GM18873 (cell line): ENCODE measurements around the gene SLC37A2.
A peak's percentile ranks its signal among the peaks of the same experiment; 100 is the strongest.

Experiments
- ATAC-seq: cut with Tn5 transposase; IDR thresholded peaks from one replicate; pipeline ENCODE4 v1.9.1; 2021; ENCODE audit warnings: mild to moderate bottlenecking, moderate library complexity, moderate number of reproducible peaks; ENCODE audit not compliant: unreplicated experiment, low FRiP score

SLC37A2 gene

DNA sequence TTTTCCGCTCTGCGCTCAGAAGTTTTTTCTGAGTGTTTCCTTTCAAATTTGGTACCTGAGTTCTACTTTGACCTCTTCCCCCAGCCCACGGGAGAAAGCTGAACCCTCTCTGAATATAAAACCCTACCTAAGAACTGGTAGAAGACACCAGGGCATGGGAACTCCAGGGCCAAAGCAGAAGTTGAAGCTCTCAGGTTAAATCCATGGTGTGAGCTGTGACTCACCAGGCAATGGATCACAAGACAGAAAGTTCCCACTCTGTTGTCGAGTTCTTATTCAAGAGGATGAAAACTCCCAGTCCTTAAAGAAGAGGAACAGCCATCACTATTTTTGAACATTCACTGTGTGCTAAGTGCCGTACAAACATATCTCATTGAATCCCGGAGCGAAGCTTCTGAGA, 39.4 kb downstream of the SLC37A2 start:
- no peak for ATAC-seq

DNA sequence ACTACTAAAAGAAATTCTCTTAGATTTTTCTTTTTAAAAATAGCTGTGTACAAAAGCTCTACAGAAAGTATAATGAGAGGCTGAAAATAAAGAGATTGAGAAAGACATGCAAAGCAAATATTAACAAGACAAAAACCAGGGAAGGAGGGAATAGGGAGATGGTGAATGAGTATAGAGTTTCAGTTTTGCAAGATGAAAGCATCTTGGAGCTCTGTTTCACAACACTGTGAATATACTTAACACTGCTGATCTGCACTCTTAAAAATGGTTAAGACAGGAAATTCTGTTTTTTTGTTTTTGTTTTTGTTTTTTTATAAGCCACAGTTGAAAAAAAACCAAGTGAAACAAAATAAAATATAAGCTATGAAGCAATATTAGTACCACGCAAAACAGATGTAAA, 42.8 kb downstream of the SLC37A2 start:
- no peak for ATAC-seq

DNA sequence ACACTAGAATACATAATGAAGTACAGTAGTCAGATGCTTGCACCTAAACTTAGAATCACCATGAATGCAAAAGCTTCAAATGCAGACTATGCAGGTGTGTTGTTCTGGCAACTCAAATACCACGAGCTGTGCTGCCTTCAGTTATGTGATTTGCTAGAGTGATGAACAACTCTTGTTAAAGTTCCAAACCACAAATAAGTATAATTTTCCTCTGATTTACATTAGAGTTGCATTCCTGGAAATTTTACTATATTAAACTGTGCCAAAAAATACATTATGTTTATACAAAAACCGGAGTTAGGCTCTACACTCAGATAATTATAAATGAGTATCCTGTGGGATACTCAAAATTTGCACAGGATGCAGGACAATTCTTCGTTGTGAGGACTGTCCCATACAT, 45.4 kb downstream of the SLC37A2 start:
- no peak for ATAC-seq

DNA sequence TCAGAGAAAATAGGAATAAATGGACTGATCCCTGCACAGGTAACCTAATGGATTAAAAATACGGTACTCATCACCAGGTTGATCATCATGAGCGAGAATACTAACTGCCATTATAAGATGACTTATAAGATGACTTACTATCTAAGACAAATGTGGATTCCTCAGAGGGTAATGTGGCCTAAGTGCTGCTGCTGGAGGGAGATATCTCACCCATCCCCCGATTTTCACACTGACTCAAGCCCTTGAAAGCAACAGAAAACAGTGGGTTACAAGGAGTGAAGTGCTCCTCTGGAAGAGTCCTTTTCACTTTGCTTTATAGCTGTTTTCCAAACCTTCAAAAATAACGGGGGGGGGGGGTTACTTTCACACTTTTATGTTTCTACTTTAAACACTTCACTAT, 47.4 kb downstream of the SLC37A2 start:
- no peak for ATAC-seq

DNA sequence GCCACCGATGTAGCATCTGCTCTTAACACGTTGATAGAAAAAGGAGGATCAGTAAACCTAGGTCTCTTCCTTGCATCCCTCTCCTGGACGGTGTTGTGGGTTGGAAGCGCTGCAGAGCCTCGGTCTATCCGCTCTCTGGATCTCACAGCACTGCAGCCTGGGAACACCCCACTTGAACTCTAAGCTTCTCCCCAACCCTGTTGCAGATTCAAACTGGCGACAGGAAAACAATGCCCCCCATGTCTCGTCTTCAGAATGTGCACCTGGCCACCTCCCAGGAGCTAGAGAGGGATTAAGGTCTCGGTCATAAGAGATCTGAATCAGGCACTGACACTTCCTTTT, 47.9 kb downstream of the SLC37A2 start:
- no peak for ATAC-seq

DNA sequence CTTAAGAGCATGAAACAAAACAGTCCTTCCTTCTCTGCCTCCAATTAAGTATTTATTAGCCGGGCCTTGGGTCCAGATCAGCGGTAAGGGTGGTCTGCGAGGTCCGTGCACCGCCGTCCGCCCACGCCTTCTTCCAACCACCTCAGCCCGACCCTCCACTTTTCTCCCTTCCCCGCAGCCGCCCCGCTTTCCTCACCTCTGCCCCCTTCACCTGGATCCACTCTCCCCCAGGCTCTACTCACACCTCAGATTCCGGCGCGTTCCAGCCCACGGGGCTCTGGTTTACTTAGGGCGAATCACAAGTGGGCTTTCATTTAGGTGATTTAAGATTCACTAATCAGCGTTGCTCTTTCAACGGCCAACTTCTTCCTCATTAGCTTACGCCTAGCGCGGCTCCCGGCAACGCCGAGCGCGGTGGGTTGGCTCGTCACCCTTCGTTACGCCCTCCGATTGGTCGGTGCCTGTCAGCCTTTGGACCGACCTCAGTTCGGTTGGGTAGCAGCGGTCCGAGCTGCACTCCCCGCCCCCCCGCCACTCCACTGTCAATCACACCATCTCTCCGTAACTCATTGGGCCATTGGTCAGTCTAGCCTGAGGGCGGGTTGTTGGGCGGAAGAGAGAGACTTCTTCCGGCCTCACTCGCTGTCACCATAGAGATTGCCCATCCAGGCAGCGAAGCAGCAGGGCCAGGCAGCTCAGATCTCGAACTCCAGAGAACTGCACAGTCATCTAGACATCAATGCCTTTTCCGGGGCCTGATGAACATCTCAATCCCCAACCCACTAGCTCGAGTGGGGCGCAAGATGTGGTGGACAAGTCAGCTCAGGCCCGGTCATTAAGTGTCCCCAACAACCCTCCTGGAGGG, 48.5 kb downstream of the SLC37A2 start, which contains the start of gene TMEM218:
TMEM218 (minus strand) TSS at position 284 of the 865 bp plus-strand sequence. CDS start 9,385 bp downstream, outside the sequence.
- peak; percentile 98 for ATAC-seq

DNA sequence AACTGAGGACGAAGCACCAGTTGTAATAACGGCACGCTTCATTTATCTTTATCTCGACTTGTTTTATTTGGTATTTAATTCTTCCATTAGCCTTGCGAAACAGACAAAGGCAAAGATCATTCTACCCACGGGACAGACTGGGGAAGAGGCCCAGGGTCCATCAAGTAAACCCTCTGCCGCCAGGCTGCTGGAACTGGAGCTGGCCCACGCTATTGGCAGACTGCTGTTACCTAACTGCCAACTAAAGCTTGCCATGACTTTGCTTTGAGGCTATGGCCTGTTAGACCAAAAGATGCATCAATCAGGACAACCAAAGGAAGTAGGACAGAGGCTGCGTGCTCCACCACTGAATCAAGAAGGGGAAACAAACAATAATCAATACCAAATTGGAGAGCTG, 49.1 kb downstream of the SLC37A2 start:
- ATAC-seq = no peak

DNA sequence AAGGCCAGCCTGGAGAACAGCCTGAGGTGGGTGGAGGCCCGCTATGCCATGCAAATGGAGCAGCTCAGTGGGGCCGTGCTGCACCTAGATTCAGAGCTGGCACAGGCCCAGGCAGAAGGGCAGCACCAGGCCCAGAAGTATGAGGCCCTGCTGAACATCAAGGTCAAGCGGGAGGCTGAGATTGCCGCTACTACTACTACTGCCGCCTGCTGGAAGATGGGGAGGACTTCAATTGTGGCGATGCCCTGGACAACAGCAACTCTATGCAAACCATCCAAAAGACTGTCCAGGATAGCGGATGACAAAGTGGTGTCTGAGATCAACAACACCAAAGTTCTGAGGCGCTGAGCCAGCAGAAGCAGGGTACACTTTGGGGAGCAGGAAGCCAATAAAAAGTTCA, 51.4 kb downstream of the SLC37A2 start:
- ATAC-seq = no peak

DNA sequence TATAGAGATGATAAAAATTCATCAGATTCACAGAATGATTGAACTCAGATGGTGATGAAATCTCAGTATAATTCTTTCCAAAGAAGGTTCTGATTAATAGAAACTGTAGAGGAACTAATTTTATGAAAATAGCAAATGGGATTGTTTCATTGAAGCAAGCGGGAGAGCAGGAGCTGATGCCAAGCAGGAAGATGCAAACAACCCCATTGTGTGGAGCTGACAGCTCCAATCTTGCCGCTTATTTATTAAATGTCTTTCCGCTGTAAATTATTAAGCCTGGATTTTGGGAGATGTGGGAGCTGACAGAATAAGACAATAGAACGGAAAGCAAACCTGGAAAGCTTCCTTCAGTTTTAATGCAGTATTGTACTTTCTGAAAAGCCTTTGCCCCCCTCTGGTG, 54.3 kb downstream of the SLC37A2 start:
- no peak for ATAC-seq

DNA sequence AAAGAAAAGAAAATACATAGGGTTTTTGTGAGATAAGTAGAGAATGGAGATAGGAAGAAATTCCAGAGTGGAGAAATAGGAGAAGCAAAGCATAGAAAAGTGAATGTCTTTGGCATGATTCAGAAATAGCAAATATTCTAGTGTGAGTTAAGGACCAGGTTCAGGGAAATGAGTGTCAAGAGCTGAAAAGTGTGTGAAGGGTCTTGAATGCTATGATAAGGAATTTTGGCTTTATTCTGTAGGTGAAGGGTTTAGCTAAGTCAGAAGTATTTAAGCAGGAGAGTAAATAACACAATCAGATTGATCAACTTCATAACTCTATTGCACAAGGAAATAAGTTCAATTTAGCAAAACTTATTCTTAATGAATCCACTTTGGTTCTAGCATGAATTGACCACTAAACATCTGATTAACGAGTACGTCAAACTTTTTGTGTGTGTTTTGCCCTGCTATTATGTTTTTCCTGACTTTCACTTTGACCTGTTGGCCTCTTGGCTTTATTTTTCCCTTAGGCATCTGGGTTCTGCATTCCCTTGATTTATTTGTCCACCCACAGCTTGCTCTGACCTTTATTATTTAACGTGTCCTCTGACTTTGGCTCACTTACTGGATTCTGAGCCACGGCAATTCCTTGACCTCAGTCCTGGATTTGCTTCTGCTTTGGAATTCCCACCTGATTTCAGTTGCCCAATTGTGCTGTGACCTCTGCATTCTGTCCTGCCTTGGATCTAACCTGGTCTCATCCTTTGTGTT, 60.3 kb downstream of the SLC37A2 start:
- ATAC-seq = no peak

DNA sequence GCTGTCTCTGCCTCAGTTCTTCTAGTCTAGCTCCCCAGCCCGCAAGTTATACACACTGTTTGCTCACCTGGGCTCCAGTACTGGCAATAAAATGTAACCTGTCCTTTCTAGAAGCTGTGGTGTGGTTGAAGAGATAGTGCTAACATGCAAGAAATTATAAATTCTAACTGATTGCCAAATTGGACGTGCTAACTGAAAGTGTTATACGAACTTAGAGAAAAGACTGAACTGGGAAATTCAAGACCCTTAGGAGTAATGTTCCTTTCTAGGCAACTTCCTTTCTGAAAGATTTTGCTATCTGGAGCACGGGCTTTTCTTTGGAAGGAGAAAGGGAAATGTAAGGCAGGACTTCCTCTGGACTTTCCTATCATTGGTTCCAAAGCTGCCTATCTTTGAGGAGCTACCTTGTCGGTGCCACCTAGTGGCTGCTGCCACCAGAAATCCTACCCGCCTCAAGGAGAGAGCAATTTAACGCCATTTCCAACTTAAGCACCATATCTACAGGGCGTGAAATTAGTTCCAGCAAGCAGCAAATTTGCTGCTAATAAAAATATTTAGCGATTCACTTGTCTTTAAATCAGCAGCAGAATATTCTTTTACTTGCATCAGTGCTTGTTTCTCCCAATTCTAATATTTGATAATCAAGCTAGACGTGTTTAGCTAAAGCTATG, 61.0 kb downstream of the SLC37A2 start:
- peak; percentile 79 for ATAC-seq

DNA sequence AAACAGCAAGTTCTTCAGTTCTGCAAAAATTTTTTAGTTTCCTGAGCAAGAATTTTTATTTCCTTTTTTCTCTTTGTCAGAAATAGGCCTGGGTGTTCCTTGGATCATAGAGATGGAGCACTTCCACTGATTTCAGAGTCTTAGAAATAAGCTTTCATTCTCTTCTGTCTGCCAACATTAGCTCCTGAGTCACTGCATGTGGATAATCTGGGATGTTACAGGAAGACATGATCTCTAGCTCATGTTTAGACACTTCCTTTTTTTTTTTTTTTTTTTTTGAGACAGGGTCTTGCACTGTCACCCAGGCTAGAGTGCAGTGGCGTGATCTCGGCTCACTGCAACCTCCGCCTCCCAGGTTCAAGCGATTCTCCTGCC, 61.5 kb downstream of the SLC37A2 start:
- ATAC-seq = no peak

DNA sequence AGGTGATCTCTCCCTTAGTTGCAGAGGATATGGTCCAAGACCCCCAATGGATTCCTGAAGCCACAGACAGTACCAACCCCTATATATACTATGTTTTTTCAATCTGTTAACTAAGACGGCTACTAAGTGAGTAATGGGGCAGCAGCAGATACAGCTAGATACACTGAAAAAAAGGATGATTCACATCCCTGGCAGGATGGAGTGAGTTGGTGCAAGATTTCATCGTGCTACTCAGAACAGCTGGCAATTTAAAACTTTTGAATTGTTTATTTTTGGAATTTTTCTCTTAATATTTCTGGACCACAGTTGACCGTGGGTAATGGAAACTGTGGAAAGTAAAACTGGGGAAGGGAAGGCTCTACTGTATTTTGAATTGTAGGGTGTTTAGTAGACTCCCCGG, 65.3 kb downstream of the SLC37A2 start:
- ATAC-seq = no peak

DNA sequence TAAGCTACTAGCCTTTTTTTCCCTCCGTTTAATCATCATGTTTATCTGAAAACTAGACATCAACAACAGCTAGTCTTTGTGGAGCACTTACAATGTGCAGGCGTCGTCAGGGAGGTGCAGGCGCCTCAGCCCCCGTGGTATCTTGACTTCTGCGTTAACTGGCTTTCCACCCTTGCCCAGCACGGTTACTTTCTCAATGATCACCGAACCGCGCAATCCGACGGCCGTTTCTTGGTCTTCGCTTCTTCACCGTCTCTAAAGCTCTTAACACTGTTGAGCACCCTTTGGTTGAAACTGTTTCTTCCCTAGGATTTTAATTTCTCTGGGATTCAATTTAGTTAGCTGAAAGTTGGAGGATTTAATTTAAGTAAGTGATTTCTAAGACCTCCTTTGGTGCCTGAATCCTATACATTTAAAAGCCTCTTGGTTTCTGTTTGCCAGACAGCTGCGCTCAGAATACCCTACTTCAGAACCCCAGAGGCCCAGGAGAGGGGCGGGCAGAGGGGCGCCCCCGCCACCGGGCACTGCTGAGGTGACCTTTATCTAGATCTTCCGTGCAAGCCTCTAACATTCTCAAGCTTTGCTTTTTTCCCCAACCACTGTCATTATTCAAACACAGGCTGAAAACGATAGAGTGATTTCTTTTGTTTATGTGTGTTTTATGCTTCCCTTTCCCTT, 66.3 kb downstream of the SLC37A2 start:
- ATAC-seq = no peak

DNA sequence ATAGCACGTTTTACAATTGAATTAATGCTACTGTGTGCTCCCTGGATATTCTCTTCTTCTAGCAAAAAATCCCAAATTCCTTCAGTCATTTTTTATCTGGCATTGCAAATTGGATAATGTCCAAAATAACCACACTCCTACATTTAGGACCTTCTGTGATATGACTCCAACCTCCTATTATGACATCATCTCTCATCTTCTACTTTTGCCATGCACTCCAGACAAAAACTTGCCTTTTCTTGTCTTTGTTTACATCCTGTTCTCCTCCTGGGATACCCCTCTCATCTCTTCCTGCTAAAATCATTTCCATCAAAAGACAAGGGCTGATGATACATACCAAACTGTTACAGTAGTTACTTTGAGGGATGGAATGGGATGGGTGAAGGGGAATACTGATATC, 69.0 kb downstream of the SLC37A2 start:
- no peak for ATAC-seq

DNA sequence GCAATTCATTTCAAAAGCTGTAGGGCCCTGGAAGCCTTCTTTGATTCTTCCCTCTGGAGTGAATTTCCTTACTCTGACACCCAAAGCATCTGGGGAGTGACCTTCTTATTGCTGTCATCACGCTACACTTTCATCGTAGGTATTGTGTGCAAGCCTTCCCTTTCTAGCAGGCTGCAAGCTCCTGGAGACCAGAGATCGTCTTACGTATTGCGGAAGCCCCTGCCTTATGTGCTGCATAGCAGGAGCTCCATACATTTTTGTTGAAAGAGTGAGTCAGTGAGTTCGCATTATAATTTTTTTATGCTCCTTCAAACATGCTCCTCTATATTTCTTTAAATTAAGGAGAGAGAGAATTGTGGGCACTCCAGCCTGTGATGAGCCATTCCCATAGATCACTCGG, 69.5 kb downstream of the SLC37A2 start:
- no peak for ATAC-seq

DNA sequence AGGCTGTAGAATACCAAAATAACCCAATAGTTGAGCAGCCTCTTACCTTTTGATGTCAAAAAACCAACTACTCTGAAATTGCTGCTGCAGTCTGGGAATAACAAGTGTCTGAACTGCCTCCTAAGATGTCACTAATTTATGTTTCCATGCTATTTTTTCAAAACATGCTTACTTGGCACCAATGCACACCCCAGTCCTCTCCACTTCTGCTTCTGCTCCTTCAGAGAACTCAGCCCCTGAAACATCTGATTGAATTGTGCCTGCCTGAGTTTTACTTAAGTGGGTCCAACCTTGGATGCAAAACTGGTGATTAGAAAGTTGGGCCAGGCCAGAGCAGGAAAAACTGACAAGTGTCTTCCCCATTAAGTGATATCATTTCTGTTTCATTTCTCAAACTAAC, 72.9 kb downstream of the SLC37A2 start:
- no peak for ATAC-seq

DNA sequence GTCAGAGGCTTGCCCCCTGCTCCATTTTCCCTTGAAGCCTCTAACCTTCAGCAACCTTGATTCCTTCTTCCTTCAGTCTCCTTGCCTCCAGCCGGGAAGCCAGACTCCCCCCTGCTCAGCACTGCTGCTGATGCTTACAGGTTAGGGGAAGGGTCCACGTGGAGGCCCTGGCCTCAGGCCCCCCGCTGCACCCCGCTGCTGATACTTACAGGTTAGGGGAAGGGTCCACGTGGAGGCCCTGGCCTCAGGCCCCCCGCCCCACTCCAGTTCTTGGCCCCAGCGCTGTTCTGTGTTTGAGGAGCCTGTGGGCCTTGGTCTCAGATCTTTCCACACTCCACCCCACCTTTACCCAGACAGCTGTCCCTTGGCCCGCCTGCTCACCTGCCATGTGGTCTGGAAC, 75.9 kb downstream of the SLC37A2 start:
- no peak for ATAC-seq

DNA sequence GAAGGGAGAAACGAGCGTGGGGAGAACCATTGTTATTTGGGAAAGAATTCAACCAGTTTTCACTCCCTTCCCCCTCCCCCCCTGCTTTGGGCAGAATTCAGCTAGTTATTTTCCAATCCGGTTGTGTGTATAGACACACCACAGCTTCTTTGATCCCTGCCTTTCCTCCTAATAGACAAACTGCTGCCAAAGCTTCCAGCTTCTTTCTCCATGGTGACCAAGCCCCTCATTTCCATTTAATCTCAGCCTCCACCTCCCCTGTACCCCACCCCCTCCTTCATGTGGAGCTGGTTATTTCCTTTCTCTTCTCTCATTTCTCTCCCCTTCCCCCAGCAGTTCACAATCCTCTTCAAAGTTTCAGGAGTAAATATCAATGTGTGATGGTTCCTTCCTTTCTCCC, 76.7 kb downstream of the SLC37A2 start:
- no peak for ATAC-seq
